Stimulated activated CD8-positive, alpha-beta memory T cell treated with anti-CD3 and anti-CD28 coated beads, Interleukin-4, amount 100 ng/mL, for 24 hours (primary cell): ENCODE data around the gene SLC25A4.
"Not testable (repeated sequence)": the region's sequence is repeated elsewhere in the genome, so short reads cannot be mapped to it uniquely, and the experiment has no call there.

ENCODE experiments used
- DNase-seq: peaks from one replicate; pipeline ENCODE4 v3.0.0-alpha.2; 2020; ENCODE audit warnings: low read depth

SLC25A4 gene

GRCh38 chr4:185142912-185143600, at the start of gene SLC25A4:
SLC25A4 (plus strand) TSS chr4:185143266; CDS start chr4:185143373, 107 bp downstream.
- peak; percentile 75 for DNase-seq

DNA sequence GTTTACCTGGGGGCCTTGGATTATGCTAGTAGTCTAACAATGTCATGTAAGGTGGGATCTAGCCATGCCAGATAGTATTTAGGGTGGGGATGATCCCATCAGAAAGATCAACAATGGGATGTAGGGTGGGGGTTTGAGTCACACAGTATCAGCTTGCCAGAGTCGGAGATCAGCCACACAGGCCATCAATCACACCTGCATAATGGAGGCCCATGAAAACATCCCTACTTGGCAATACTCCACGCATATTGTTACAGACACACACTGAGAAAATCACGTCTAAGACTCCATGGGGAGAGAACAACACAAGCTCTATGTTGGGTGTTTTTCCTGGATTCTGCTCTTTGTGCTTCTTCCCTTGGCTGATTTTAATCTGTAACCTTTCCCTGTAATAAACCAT, 49.5 kb upstream of the SLC25A4 start:
- no peak for DNase-seq

DNA sequence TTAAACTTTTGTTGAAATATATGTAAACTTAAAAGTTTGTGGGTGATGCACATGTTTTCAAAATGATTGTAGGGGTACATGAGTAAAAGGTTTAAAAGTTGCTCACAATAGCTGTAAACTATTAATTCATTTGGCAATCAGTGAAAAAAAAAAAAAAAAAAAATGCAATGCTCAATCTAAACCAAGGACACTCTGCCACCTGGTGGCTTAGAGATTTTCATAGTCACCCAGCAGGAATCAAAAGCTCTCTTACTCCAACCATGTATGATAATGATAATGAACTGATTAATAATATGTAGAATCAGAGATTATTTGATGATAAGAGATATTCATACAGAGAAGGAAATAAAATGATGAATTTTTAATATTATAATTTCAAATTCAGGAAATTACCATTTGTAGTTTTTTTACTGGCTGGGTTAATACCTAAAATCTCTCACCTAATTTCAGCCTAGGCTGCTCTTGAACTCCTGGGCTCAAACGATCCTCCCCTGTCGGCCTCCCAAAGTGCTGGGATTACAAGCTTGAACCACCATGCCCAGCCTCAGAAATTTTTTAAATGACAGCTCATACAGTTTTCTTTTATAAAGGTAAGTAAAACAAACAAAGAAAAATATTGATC, 46.9 kb upstream of the SLC25A4 start:
- DNase-seq, result no peak

DNA sequence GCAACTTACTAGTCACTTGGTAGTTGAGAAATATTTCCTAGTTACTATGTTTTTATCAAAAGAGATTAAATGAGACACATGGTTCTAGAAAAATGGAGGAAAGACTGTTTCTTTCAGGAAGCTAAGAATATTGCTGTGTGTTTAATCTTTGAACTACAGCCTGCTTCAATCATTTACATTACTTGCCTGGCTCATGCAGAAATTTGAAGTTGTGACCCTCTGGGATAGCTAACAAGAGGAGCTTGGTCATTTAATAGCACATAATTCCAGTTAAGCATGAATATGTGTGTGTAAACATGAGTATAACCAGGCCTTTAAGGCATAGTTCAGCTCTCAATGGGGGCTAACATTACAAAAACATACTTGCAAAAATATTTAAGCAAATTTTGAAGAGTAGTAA, 44.6 kb upstream of the SLC25A4 start:
- no peak for DNase-seq

DNA sequence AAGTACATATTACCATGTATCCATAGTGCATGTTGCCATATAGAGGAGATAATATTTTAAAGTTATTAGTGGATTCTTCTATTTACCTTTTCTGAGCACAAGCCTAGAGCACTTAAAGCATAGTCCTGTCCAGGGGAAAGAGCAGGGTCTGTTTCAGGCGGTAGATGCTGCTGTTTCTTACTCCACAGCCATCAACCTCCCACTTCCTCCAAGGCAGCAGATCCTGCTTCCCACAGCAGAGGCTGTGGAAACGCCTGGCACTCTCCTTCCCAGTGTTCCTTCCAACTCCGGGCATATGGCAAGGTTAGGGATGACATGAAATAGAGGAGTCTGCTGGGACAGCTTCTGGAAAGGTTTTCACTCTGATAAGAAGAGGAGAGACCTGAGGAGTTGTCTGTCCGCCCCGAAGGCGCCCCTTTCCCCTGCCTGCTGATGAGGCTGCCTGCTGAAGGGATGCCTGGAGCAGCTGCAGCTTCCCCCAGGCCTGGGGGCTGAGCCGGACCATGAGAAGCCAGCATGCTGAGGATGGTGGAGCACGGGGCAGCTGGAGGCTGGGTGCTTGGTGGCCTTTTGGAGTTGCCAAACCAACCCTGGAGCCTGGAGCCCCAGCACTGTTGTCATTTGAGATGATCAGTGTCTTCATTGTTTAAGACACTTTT, 43.9 kb upstream of the SLC25A4 start:
- no peak for DNase-seq

DNA sequence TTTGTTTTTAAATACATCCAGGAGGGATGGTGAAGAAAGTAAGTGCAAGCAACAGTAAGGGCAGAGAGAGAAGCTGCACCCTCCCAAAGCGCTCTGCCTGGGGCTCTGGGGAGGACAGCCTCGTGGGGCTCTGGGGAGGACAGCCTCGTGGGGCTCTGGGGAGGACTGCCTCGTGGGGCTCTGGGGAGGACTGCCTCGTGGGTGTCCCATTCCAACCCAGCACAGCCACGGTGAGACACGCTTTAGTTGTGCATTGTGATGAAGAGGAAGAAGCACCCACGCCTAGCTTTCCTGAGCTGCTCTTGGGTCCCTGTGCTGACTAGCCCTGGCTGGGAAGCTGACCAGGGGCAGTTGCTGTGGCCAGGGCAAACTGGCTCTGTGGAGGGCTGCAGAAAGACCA, 43.1 kb upstream of the SLC25A4 start:
- DNase-seq, result no peak

DNA sequence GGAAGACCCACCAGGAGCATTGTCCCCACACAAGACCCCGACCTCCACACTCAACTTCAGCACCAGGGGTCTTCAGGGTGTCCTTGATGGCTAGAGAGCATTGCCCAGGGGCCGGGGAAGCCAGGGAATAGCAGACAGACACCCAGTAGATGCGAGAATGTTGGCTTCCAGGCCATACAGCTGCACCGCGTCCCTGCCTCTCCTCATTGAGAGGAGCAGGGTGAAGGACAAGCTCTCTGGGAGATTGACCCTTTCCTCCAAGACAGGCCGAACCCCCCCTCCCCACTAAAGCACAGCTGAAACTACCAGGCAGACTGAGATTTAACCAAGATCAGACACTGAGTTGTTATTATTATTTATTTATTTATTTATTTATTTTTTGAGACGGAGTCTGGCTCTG, 42.6 kb upstream of the SLC25A4 start:
- no peak for DNase-seq

DNA sequence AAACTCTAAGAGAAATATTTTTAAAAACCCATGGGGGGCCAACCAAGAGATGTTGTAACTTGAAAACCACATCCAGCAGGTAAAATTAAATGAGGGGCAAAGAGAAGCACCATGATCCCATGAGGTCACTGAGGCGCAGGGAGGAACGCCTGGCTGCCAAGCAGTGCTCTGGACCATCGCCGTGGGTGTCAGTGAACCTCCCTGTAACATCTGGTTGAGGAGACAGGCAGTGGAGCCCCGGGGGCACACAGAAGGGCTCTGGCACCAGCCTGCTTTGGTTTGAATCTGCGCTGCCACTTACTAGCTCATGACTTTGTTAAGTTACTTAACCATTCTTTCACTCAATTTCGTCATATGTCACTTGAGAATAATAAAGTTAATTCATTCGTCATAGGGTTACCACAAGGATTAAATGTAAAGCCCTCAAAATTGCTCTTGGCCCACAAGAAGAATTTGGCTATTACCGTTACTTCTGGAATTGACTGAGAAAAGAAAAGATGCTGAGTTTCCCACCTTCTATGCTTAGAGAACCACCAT, 41.6 kb upstream of the SLC25A4 start:
- no peak for DNase-seq

DNA sequence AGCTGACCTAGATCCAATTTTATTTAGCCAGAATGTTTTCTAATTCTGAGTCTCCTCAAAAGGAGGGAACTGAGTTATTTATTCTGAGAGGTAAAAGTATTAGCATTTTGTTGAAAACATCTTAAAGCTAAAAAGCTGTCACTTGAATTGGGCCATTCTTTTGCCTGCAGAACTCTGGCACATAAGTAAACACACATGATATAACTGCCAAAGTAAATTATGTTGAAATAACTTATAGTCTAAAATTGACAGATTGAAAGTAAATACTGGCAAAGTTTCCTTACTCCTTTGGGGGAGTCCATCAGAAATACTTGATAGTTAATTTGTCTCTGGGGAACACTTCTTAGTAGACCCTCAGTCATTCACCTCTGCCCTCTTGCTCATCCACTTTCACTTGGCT, 38.3 kb upstream of the SLC25A4 start:
- no peak for DNase-seq

DNA sequence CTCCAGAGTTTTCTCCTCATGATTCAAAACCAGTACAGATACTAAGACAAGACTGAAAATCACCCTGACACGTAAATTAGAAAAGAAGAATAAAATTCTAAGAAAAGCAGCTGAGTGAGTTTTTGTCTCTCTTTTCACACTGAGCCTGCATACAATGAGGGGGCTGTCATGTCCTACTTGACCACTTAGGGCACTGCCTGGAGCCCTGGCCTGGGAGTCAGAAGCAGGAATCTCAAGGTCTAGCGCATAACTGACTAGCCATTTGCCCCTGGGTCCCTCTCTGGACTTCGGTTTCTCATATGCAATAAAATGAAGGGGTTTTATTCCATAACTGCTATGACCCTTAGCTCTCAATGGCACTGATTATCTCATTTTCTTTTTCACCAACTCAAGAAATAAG, 36.7 kb upstream of the SLC25A4 start:
- DNase-seq, result no peak

GRCh38 chr4:185107574-185107973, 35.5 kb upstream of the SLC25A4 start:
- not testable (repeated sequence) for DNase-seq

DNA sequence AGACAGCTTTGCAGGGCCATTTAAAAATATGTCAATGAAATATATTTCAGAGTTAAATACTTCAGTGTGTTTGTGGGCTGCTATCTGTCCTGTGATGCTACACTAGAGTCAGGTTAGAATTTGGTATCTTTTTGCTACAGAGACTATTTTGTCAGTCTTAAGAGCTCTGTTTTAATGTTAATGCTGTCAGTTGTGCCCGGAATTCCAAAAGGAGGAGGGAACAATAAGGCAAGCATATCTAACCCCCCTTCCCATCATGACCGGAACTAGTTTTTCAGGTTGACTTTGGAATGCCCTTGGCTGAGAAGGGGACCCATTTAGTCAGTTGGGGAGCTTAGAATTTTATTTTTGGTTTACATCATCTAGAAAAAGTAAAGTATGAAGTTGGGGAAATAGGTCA, 34.9 kb upstream of the SLC25A4 start:
- DNase-seq, result no peak

GRCh38 chr4:185108669-185109068, 34.4 kb upstream of the SLC25A4 start:
- DNase-seq, result no peak

GRCh38 chr4:185109736-185110135, 33.3 kb upstream of the SLC25A4 start:
- no peak for DNase-seq

DNA sequence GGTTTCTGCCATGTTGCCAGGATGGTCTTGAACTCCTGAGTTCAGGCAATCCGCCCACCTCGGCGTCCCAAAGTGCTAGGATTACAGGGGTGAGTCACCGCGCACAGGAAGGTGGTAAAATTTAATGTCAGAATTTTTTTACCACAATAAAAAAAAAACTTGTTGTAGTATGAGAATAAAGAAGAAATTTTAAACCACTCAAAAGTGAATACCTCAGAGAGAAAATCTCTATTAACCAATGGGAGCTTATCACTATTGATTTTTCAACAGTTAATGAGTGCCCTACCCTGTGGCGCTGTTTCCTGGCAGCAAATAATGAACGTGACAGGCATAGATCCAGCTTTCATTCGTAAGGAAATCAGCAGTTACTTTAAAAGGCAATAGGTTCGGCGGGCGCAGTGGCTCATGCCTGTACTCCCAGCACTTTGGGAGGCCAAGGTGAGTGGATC, 32.7 kb upstream of the SLC25A4 start:
- no peak for DNase-seq

DNA sequence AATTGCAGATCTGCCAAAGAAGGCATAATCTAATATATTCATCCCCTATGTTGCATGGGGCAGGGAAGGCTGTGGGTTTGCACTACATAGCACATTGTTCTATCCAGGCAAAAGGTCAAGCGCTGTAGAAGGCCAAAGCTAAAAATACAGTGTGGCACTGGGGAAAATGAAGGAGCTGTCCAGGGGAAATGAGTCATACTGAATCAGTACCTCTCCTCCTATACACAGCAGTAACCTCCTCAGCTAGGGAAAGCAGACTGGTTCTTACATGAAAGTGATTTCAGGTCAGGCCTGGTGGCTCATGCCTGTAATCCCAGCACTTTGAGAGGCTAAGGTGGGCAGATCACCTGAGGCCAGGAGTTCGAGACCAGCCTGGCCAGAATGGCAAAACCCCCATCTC, 31.0 kb upstream of the SLC25A4 start:
- DNase-seq, result no peak

DNA sequence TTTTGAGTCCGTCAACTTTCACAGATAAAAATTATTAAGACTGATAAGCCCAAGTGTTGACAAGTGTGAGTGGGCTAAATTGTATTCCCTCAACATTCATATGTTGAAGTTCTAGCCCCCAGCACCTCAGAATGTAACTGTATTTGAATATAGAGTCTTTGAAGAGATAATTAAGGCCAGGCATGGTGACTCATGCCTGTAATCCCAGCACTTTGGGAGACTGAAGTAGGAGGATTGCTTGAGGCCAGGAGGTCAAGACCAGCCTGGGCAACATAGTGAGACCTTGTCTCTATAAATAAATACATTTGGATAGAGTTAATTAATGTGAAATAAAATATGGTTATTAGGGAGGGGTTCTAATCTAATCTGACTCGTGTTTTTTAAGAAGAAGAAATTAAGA, 29.7 kb upstream of the SLC25A4 start:
- no peak for DNase-seq

GRCh38 chr4:185115827-185116232, 27.2 kb upstream of the SLC25A4 start:
- DNase-seq, result no peak

- DNase-seq, result no peak
Observed at GRCh38 chr4:185117300-185117934, 25.6 kb upstream of the SLC25A4 start.

GRCh38 chr4:185118876-185119275, 24.2 kb upstream of the SLC25A4 start:
- no peak for DNase-seq

DNA sequence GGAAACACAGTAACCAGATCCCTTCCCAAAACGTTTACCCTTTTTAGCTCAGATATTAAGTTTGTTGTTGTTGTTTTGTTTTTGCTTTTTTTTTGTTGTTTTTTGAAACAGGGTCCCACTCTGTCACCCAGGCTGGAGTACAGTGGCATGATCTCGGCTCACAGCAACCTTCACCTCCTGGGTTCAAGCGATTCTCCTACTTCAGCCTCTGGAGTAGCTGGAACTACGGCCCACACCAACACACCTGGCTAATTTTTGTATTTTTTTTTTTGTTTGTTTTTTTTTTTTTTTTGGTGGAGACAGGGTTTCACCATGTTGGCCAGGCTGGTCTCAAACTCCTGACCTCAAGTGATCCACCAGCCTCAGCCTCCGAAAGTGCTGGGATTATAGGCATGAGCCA, 23.6 kb upstream of the SLC25A4 start:
- not testable (repeated sequence) for DNase-seq

- no peak for DNase-seq
Observed at GRCh38 chr4:185119927-185120630, 23.0 kb upstream of the SLC25A4 start.
